Measurements from ENCODE around the gene WWC2.
"Not testable (repeated sequence)": the region's sequence is repeated elsewhere in the genome, so short reads cannot be mapped to it uniquely, and the experiment has no call there.

The WWC2 gene

DNA sequence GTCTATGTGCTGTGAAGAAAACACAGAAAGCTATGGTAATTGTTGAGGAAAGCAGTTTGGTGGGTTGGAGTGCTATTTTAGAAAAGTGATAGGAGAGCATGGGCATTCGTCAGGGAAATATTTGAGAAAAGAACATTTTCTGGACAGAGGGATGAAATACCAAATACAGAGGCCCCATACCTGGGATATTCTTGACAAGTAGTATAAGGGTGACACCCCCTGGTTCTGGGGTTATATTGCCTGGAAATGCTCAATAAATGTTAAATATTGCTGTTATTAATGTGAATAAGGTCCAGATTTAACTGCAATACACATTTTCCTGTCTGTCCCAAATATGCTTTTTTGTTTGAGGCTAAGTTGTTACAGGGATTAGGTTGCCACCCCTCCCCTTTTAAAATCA is 42.9 kb downstream of the WWC2 start:
- no peak for DNase-seq

DNA sequence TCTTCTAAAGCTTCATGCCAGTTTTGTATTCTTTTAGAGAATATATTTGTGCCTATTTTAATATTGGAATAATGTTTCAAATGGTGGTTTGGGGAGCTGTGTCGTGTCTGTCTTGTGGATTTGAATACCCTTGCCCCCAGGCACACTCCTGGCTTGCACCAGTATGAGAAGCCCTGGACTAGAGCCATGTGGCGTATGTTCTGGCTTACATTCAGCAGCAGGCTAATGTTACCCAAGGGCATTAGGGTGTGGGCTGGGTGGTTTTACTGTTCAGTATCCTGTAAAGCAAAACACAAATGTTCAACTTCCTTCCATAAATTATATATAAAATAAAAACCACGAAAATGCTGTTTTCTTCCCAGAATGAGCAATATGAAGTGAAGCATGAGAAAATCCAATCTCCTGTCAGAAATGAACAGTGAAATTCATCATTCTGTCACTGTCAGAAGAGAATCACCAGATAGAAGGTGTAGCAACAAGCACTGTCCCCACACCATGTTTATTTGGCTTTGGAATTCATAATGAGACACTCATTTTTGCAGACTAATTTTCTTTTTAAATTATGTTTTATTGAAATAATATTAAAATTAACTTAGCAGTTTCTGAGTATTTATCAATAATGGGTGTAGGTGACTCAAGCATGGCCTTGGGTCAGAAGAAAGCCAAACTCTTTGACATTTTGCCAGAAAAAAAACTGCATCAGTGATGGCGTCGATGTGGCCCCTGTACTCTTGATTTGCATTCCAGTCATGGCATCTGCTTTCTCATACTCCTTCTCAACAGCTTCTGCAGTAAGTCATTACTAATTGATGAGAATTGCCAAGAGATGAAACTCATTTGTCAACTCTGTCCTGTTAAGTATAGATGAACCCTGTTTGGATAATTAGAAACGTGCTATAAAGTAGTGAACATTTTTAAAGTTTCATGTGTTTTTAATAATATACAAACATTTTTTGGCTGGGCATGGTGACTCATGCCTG is 43.8 kb downstream of the WWC2 start:
- DNase-seq = peak in 2 of 51 donors; percentile 8 to 11

DNA sequence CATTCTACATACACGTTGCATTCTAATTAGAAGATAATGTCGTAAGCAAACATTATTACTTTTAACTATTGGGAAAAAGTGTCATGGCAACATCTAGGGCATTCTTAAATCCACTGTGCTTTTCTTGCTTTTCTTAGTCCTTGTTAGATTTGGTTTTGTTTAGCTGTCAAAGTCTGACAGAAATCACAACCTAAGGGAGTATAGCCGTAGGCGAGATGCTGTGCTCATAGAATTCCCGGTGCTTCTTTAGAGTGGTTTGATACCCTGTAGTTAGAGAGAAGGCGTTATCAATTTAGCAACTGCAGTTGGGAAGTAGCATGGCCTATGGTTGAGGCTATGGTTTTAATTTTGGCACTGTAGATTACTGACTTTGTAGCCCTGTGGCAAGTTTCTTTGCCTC is 45.7 kb downstream of the WWC2 start:
- no peak for DNase-seq

DNA sequence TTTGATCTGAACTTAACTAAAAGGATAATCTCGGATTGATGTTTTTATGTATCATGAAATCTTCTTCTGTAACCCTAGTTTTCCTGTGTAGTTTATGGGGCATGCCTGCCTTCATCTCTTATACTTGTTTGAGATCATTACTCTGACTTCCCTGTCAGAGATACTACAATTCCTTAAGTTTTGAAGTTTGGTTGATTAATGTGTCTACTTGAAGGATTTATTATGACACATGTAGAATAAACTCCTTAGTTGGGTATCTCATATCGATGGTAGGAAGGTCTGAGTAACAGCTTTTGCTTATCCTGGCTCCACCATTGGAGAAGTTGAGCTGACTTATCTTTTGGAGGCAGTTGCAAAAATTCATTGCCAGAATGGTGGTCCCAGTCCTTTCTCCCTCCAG is 46.7 kb downstream of the WWC2 start:
- no peak for DNase-seq

DNA sequence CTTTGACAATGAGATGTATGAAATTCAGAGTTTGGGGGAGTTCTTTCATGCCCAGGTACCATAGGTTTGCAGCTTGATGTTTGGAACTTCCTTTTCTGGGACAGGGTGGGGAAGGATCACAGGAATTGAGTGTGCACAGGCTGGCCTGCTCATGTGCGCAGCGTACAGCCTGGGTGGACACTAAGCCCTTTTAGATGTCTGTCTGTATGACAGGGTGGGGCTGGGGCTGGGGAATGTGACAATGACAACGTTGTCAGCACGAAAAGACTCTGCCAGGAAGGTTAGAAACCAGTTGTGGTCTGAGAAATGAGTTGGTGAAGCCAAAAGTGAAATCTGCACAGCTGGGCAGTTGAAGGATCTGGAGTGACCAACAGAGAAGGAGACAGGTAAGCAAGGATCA is 47.4 kb downstream of the WWC2 start:
- peak in 19 of 51 donors; percentile 4 to 51 (median 21) for DNase-seq

DNA sequence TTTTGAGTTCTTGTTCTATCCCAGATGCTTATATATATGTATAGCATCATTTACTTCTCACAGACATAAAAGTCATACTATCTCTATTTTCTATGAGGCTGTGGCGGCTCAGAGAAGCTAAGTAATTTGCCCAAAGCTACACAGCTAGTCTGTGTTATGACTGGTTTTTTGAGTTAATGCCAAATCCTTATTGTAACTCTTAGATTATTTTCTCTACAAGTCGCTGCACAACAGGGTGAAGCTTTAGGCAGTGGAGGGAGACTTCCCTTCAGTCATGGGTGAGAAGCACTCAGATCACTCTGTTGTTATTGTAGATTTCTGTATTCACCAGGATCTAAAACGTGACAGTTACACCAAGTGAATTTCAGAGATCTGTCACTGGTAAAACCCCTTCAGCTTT is 48.1 kb downstream of the WWC2 start:
- no peak for DNase-seq

DNA sequence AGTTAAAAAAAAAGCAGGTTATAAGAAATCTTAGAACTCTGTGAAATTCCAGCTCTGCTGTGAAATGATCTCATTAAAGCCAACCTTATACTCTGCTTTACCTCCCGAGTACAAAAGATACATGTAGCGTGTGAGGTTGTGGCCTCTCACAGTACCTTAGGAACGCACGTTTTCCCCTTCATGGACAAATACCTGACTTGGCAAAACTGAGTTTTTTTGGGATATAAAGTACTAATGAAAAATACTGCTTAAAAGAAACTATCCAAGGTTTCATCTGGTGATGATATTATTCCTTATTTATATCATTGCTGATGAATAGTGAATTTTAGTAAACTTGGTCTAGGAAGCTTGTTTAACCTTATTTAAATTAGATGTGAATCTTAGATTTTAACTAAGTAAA is 48.9 kb downstream of the WWC2 start:
- no peak for DNase-seq

DNA sequence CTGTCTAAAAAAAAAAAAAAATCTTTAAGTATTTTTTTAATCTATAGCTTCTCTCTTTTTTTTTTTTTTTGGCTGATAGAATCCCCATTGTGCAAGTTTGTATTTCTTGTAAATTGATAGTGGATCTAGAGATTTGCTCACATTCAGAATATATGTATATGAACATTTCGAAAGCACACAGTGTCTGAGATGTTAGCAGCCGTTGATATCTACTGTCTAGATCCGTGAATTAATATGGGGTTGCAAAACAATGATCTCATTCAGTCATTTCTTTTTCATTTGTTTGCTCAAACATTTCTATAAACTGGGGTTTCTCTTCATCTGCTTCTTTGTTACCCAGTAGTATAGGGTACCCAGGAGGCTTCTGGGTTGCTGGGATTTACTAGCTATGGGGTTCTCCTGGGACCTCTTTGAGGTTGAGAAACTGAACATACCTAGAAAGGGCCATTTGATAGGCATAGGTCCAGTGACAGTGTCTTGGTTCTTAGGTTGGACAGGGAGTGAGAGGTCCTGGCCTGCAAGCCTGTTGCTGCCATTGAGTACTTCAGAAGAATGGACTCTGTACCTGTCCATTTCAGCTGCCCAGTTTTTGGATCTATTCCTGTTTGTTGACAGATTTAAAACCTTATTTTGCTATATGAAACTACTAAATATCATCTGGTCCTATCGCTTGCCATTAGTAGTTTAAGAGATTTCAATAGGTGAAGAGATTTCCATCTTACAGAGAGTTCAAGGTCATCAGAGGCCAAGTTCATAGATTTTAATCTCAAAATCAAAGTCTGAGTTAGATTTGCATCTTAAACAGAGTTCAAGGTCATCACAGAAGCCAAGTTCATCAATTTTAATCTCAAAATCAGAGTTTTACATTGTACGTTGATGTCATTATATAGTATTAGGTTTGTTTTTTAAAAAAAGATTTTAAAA is 50.8 kb downstream of the WWC2 start:
- no peak for DNase-seq

DNA sequence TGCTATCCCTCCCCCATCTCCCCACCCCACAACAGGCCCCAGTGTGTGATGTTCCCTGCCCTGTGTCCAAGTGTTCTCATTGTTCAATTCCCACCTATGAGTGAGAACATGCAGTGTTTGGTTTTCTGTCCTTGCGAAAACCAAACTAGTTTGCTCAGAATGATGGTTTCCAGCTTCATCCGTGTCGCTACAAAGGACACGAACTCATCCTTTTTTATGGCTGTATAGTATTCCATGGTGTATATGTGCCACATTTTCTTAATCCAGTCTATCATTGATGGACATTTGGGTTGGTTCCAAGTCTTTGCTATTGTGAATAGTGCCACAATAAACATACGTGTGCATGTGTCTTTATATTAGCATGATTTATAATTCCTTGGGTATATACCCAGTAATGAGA is 51.6 kb downstream of the WWC2 start:
- not testable (repeated sequence) for DNase-seq

DNA sequence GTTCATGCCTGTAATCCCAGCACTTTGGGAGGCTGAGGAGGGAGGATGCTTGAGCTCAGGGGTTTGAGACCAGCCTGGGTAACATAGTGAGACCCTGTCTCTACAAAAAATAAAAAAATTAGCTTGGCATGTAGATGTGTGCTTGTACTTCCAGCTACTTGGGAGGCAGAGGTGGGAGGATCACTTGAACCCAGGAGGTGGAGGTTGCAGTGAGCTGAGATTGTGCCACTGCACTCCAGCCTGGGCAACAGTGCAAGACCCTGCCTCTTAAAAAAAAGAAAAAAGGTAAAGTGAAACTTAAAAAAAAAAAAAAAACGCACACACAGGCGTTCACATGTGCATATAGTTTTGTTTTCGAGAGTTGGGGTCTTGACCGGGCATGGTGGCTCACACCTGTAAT is 53.2 kb downstream of the WWC2 start:
- not testable (repeated sequence) for DNase-seq

DNA sequence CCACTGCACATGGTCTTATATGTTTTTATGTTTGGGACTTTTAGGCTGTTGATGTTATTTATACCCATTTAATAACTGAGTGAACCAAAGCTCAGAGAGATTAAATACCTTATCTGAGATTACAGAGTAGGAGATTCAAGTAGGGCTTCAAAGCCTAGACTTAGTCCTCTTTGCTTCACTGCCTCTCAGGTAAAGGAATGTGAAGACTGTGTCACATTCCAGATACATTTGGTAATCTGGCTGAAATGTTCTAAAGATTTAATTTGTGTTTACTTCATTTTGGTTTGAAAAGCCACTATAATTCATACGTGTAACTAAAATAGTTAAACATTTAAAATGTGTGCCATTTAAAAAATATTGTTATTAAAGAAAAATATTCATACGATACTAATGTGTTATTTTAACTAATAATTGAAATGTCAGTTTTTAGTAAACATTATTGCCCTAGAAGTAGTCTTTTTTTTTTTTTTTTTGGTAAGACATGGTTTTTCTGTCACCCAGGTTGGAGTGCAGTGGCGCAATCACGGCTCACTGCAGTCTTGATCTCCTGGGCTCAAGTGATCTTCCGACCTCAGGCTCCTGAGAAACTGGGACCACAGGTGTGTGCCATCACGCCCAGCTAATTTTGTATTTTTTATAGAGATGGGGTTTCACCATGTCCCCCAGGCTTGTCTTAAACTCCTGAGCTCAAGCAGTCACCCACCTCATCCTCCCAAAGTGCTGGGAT is 54.3 kb downstream of the WWC2 start:
- no peak for DNase-seq

DNA sequence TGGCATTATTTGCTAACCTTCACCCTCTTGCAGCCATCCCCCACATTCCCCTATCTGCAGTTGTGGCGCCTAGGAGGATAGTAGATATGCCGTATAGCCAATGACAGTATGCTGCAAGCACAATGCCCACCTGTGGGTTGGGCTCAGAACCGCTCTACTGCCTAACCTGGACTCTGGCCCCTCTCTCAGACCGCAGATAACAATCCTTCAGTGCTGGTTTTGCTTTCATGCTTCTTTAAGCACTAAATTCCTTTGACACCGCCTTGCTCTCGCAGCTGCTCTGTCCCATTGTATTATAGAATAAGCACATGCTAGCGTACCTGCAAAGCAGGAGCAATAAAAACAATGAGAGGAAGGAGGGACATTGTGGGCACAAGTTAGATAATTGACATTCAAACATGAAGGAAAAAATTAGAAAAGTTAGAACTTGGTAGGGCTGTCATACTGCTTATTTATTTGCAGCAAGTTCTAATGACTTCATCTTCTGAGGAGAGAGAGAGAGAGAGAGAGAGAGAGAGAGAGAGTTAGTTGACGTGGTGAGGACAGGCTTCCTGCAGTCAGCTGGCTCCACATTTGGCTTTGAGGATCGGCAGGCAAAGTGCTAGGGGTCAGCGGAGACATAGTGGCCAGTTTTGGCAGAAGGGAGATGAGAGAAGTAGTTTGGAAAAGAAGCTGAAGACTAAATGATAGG is 55.8 kb downstream of the WWC2 start:
- no peak for DNase-seq

DNA sequence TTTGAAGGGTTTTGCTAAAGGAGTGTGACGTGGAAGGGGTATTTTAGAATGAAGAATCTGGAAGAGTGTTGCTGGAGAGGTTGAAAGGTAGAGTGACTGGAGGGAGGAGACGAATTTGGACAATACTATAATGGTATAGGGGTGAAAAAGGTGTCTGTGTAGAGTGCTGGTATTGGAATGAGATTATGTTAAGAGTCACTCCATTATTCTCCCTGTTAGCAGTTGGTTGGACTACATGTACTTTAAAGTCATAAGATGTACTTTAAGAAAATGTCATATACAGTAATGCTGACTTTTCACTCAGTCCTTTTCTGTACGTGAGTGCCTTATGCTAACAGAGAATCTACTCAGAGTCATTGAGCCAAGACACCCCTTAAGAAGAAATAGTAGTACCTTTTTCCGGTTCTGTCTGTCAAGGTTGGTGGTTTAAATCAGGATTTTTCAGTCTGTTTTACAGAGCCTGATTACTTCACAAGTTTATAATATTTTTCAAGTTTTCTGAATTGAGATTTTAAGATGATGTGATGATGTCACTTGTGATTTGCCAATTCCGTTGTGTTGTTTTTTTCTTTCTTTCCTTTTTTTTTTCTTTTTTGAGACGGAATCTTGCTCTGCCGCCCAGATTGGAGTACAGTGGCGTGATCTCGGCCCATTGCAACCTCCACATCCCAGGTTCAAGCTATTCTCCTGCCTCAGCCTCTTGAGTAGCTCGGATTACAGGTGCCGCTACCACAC is 56.6 kb downstream of the WWC2 start:
- DNase-seq = no peak

DNA sequence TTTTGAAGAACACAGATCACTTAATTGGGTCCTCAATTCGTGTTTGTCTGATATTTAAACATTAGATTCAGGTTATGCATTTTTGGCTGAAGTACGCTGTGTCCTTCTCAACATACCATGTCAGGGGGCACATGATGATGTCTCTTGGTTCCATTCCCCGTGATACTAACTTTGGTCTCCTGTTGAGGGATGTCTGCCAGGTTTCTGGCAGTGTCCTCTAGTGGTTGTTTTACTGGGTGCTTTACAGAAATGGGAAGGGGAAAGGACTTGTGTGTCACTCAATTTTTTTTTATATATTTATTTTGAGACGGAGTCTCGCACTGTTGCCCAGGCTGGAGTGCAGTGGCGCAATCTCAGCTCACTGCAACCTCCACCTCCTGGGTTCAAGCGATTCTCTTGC is 58.2 kb downstream of the WWC2 start:
- DNase-seq = no peak

DNA sequence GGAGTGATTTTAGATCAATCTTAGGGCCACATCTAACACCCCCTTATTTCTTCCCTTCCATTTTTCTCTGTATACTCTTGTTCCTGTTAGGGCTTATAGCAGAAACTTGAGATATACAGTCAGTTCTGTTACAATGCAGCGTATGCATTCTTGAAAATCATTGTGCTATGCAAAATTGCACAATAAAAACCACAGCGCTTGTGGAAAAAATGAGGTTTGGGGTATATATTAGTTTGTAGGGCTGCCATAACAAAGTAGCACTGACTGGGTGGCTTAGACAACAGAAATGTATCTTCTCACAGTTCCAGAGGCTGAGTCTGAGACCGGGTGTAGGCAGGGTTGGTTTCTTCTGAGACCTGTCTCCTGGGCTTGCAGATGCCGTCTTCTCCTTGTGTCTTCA is 59.0 kb downstream of the WWC2 start:
- DNase-seq = no peak

DNA sequence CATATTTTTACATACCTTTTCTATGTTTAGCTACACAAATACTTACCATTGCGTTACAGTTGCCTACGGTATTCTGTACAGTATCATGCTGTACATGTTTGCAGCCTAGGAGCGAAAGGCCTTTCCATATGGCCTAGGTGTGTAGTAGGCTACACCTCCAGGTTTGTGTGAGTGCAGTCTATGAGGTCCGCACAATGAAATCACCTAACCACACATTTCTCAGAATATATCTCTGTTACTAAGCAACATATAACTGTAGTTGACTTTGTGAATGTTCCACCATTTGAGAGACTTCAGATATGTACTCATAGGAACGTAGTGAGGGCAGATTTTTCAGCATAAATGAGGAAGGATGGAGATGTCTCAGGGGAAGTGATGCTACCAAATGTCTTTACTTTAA is 62.6 kb downstream of the WWC2 start:
- no peak for DNase-seq

DNA sequence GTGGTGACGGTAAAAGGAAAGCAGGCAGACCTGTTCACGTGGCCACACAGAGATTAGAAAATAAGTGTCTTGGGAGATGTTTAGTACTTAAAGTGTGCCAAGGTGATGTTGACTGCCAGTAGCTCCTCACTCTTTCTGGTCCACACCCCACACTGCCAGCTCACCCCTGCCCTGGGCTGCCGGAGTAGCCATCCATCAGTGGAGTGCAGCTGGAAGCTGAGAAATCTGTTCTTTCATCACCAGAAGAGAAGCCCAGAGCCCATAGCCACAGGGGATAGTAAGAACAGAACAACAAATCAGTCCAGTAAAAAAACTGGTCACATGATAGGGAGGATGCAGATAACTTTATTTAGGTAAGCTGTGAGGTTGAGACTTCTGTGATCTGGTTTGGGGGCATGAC is 64.1 kb downstream of the WWC2 start:
- DNase-seq = no peak

DNA sequence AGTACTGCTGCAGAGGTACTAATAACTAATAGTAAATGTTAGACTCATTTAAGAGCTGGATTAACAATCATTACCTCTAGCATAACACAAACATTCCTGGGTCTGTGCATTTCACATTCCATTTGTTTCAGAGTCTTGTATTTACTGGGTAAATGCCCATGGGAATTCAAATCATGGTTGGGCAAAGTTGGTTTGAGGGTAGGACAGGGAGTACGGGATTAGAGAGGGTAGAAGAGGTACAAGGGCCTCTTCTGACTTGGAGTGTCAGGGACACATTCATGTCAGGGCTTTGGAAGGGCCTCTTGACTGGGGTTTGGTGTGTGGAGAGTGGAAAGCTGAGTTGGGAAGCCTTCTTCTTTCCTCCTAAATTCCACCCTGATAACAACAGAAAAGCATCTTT is 65.9 kb downstream of the WWC2 start:
- no peak for DNase-seq

DNA sequence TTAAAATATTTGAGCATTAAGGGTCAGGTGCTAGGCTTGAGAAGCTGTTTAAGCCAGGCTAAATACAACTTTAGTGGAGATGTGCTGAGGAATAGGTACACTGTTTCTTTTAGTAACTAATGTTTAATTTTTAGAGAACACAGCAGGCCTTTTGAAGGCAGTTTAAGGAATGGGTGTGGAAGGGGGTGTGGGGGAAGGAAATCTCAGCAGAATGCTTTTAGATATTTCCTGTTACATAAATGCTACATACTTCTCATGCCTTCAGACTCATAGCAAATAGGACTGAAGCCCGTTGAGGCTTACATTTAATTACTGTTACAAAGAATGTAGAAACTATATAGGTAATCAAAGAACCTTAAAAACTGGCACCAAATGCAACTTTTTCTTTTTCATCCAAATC is 66.3 kb downstream of the WWC2 start:
- no peak for DNase-seq

DNA sequence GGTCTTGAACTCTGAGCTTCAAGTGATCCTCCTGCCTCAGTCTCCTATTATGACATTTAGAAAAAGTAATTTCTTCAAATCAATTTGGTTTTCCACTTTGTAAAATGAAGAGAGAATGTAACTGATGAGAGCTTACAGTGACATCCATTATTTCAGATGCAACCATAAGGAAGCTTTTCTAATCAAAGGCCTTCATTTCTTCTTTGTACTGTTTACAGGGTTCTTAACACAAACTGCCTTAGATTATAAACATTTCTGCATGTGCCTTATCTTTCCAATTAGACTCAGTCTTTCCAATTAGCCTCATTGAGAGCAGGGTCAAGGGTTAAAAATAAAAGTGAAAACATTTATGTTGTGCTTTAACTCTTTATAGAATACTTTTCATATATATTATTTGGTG is 71.8 kb downstream of the WWC2 start:
- no peak for DNase-seq

Measured in hypothalamus (tissue), 51 donors.